Sigmoid colon (tissue), 7 donors: ENCODE measurements around the gene NRXN3. TPM values are rescaled to one million over a fixed set of nuclear protein-coding genes. Genes with fewer than 3 reads are reported as not detected.

ENCODE experiments used
- DNase-seq: peaks from one replicate; pipeline ENCODE4 v3.0.0-alpha.2; 2019
- H3K27ac ChIP-seq, 4 donors: fragments of 200-600 bp; sonication (generic); one replicate each; pipeline ENCODE4 v1.5.1; 2016 to 2019; ENCODE audit warnings: mild to moderate bottlenecking in 1 of 4
- H3K27me3 ChIP-seq, 3 donors: fragments of 200-600 bp; sonication (generic); one replicate each; pipeline ENCODE4 v1.5.1; 2019; ENCODE audit warnings: mild to moderate bottlenecking in 1 of 3
- H3K36me3 ChIP-seq, 4 donors: fragments of 200-600 bp; sonication (generic); one replicate each; pipeline ENCODE4 v1.5.1; 2016 to 2019
- H3K4me1 ChIP-seq, 4 donors: fragments of 200-600 bp; sonication (generic); one replicate each; pipeline ENCODE4 v1.5.1; 2017 to 2019
- H3K4me3 ChIP-seq, 4 donors: fragments of 200-600 bp; sonication (generic); one replicate each; pipeline ENCODE4 v1.5.1; 2017 to 2019; ENCODE audit warnings: mild to moderate bottlenecking in 2 of 4, moderate library complexity in 1 of 4
- H3K9me3 ChIP-seq, 4 donors: fragments of 200-600 bp in 3 of 4; sonication (generic) in 3 of 4; one replicate each; pipeline versions ENCODE4 v1.5.1 to v1.6.1; 2013 to 2019
- EP300 ChIP-seq, 4 donors: sonication (generic); formaldehyde crosslinking; IDR thresholded peaks; one replicate each; pipeline ENCODE4 v1.6.1; 2017; ENCODE audit warnings: antibody characterized with exemption in 4 of 4
- POLR2A ChIP-seq, 2 donors: fragments of 450-650 bp; IDR thresholded peaks; one replicate each; pipeline ENCODE4 v1.6.1; 2016; ENCODE audit warnings: antibody characterized with exemption in 2 of 2, mild to moderate bottlenecking in 2 of 2, moderate library complexity in 2 of 2
- POLR2AphosphoS5 ChIP-seq, 4 donors: sonication (generic); formaldehyde crosslinking; IDR thresholded peaks; one replicate each; pipeline ENCODE4 v1.6.1; 2017; ENCODE audit warnings: antibody characterized with exemption in 4 of 4
- WGBS, 2 donors: extraction: QIAGEN DNeasy Blood & Tissue Kit; methylation state at CpG; one replicate each; pipeline ENCODE4 v1.1.7; 2013; 5-methylcytosine and 5-hydroxymethylcytosine counted together
- intact Hi-C: fragments of 100-400 bp; cut with DNase I; formaldehyde crosslinking; loops from one replicate; pipeline ENCODE4 v1.15.1; 2023
- polyA plus RNA-seq, 3 donors: library from polyadenylated mRNA; stranded (reverse); fragments of 200-250 nt; gene quantifications; one replicate each; pipeline ENCODE4 v1.2.3, GENCODE V29; 2013
- total RNA-seq, 4 donors: library from RNA; depleted of rRNA; stranded (reverse); fragments of >200 nt; gene quantifications; one replicate each; pipeline ENCODE4 v1.1.0, GENCODE V29; 2016
- TF ChIP-seq, protein P1 (sequence below), 4 experiments: fragments of 450-650 bp in 3 of 4; fragments of 200-600 bp in 1 of 4; IDR thresholded peaks; one replicate each; pipeline ENCODE4 v1.5.1; 2016 to 2019; ENCODE audit warnings: antibody characterized with exemption in 4 of 4, mild to moderate bottlenecking in 3 of 4, moderate library complexity in 2 of 4
- donor health status: healthy with polysubstance abuse.
- donor health status: Bipolar disorder and iron deficiency.
- donor health status: healthy.

Gene NRXN3
- total and polyA plus RNA-seq, 7 donors: 0.23 to 46.3 (median 23.2) TPM

DNA sequence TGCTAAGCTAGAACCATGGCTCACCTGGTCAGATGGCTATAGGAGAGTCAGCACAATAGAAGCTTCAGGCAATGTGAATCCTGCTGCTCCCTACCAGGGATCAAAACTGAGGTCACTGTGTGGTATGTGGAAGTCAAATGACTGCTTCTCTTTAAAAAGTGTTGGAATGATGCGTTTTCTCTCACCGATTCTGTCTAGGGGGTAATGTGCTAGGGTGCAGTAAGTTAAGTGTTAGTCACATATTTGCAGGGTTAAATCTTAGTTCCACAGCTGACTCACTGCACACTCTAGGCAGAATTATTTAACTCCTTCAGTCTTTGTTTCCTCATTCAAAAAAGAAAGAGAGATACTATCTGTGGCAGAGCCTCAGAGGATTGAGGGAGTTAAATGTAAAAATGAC is 1344.5 kb downstream of the NRXN3 start:
- no peaks in the 10 kb centered on the region for H3K36me3 ChIP-seq
- no peak overlapping the region for H3K4me3 ChIP-seq
- no peak overlapping the region for H3K27ac ChIP-seq
- no peaks in the 10 kb centered on the region for H3K27me3 ChIP-seq
- peaks cover 0 to 31% (median 16%) of the 10 kb centered on the region in 4 donors for H3K4me1 ChIP-seq
- intact Hi-C loops: no loop called here
- H3K9me3 ChIP-seq: no peaks in the 10 kb centered on the region
- TF ChIP-seq, protein P1, sequence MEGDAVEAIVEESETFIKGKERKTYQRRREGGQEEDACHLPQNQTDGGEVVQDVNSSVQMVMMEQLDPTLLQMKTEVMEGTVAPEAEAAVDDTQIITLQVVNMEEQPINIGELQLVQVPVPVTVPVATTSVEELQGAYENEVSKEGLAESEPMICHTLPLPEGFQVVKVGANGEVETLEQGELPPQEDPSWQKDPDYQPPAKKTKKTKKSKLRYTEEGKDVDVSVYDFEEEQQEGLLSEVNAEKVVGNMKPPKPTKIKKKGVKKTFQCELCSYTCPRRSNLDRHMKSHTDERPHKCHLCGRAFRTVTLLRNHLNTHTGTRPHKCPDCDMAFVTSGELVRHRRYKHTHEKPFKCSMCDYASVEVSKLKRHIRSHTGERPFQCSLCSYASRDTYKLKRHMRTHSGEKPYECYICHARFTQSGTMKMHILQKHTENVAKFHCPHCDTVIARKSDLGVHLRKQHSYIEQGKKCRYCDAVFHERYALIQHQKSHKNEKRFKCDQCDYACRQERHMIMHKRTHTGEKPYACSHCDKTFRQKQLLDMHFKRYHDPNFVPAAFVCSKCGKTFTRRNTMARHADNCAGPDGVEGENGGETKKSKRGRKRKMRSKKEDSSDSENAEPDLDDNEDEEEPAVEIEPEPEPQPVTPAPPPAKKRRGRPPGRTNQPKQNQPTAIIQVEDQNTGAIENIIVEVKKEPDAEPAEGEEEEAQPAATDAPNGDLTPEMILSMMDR (IDR thresholded peaks at IDR 0.05): no peak
- TF ChIP-seq POLR2A (IDR thresholded peaks at IDR 0.05): no peak
- TF ChIP-seq EP300 (IDR thresholded peaks at IDR 0.05): no peak
- no peak for TF ChIP-seq POLR2AphosphoS5 (IDR thresholded peaks at IDR 0.05)
- DNase-seq: no peak
- WGBS, 2 donors: 77 to 79% methylated on average over 2 of the region's 2 CpGs

DNA sequence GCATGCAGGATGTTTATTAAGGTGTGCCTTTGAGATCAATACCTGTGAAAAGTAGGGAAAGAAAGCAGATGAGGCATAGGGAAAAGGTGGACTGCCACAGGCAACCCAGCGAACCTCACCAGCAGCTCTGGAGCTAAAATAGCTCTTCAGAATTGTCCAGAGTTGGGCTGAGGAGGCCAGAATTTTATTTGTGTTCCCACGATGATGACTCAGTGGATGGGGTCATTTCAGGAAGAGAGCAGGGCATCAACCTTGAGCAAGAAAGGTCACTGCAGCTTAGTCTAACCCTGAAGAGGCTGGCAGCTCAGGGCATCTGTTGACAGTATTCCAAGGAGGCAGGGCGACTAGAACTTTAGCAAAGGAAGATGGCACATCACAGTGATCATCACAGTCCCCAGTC is 1345.0 kb downstream of the NRXN3 start:
- TF ChIP-seq EP300 (IDR thresholded peaks at IDR 0.05) (no peak), POLR2A (IDR thresholded peaks at IDR 0.05) (no peak), POLR2AphosphoS5 (IDR thresholded peaks at IDR 0.05) (no peak)
- TF ChIP-seq, protein P1 (IDR thresholded peaks at IDR 0.05): no peak
- Histone ChIP-seq H3K36me3 (no peaks in the 10 kb centered on the region), H3K4me1 (peaks cover 0 to 31% (median 16%) of the 10 kb centered on the region in 4 donors), H3K27me3 (no peaks in the 10 kb centered on the region), H3K9me3 (no peaks in the 10 kb centered on the region), H3K27ac (peak overlapping the region in 1 of 4 donors; percentile 7), H3K4me3 (no peak overlapping the region)
- DNase-seq: no peak
- WGBS, 2 donors: 62 to 66% methylated on average over 3 of the region's 3 CpGs
- intact Hi-C loops: no loop called here

DNA sequence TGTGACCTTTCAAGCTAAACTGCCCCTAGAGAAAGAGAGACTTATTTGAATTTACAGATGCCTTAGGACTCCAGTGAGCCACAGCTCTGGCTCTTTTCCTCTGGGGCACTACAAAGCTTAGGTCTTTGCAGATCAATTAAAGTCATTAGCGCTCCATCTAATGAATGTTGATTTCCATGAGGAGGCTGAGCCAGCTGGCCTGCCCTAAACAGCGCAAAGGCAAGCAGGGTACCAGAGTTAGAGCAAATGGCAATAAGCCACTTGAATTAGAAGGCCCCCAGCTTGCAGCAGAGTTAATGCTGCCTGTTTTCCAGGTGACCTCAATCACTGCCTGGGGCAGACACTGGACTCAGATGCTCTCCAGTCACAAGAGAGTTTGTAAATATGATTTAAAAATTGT is 1345.8 kb downstream of the NRXN3 start:
- Histone ChIP-seq H3K27me3 (no peaks in the 10 kb centered on the region), H3K4me3 (no peak overlapping the region), H3K27ac (peak overlapping the region in 1 of 4 donors; percentile 7), H3K9me3 (no peaks in the 10 kb centered on the region), H3K4me1 (peaks cover 0 to 25% (median 14%) of the 10 kb centered on the region in 4 donors), H3K36me3 (no peaks in the 10 kb centered on the region)
- intact Hi-C loops: no loop called here
- DNase-seq: no peak
- TF ChIP-seq POLR2A (IDR thresholded peaks at IDR 0.05): no peak
- TF ChIP-seq POLR2AphosphoS5 (IDR thresholded peaks at IDR 0.05): no peak
- TF ChIP-seq, protein P1 (IDR thresholded peaks at IDR 0.05): no peak
- TF ChIP-seq EP300 (IDR thresholded peaks at IDR 0.05): no peak
- WGBS, 2 donors: 69 to 90% methylated on average over 2 of the region's 2 CpGs

DNA sequence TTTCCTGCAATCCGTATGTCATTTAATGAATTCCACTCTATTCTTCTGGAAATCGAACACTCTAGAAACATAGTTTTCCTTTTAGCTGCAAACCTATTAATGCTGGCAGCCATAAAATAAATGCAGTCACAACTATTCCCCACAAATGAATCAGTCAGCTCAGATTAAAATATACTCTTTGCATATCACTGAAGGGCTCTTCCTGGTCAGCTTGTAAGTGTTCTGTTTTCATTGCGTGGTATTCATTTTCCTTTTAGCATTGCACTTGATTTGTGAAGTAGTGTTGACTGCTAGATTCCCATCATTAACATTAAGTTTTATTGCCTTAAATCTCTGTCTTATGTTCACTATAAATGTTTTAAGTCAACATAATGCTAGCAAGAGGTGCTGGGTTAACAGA is 1355.2 kb downstream of the NRXN3 start:
- intact Hi-C loops: no loop called here
- 64 to 83% methylated on average over 3 of the region's 3 CpGs for WGBS, 2 donors

More for the DNA sequence above, 1355.2 kb downstream of the NRXN3 start:
- no peaks in the 10 kb centered on the region for H3K36me3 ChIP-seq
- TF ChIP-seq, protein P1 (IDR thresholded peaks at IDR 0.05): no peak
- no peak for TF ChIP-seq EP300 (IDR thresholded peaks at IDR 0.05)
- TF ChIP-seq POLR2AphosphoS5 (IDR thresholded peaks at IDR 0.05): no peak
- TF ChIP-seq POLR2A (IDR thresholded peaks at IDR 0.05): no peak
- H3K27me3 ChIP-seq: no peaks in the 10 kb centered on the region
- no peaks in the 10 kb centered on the region for H3K9me3 ChIP-seq
- no peak overlapping the region for H3K4me3 ChIP-seq
- no peak for DNase-seq
- peaks cover 0 to 14% (median 0%) of the 10 kb centered on the region in 4 donors for H3K4me1 ChIP-seq
- H3K27ac ChIP-seq: no peak overlapping the region
